ENCODE results near the gene APOO.
"Not testable (repeated sequence)": the region's sequence is repeated elsewhere in the genome, so short reads cannot be mapped to it uniquely, and the experiment has no call there.

APOO gene

DNA sequence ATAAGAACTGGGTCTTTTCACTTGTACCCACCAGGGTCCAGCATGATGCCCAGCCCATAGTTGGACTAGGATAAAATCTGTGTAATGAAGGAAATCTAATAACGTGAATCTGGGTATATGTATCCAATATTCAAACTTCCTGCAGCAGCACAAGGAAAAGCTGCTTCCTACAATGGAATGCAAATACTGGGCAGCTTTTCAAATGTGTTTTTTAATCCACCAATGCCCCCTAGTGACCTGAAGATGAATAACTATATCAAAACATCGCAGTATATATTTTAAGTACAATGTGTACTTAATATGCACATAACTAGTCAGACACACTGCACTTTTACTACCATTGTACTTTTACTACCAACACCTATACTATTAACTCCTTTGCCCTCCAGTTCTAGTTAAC is 5.3 kb downstream of the APOO start:
- no peak for DNase-seq (ENCODE audit: low read depth)

DNA sequence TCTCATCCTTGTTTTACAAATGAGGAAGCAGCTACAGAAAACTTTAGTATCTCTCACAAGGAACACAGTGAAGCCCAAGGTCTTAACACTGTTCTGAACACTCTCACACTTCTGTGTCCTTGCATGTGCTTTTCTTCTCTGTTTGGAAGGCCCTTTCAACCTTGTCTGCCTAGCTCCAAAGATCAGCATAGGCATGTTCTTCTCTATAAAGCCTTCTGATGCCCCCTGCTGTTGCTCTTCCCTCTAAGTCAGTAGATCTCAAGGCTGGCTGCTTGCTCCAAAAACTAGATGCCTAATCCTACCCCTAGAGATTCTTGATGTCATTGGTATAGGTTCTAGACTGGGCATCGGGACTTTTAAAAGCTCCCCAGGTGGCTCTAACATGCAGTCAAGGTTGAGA is 5.9 kb downstream of the APOO start:
- DNase-seq (ENCODE audit: low read depth) = no peak

GRCh38 chrX:23901060-23901459 is 6.7 kb downstream of the APOO start:
- no peak for DNase-seq (ENCODE audit: low read depth)

DNA sequence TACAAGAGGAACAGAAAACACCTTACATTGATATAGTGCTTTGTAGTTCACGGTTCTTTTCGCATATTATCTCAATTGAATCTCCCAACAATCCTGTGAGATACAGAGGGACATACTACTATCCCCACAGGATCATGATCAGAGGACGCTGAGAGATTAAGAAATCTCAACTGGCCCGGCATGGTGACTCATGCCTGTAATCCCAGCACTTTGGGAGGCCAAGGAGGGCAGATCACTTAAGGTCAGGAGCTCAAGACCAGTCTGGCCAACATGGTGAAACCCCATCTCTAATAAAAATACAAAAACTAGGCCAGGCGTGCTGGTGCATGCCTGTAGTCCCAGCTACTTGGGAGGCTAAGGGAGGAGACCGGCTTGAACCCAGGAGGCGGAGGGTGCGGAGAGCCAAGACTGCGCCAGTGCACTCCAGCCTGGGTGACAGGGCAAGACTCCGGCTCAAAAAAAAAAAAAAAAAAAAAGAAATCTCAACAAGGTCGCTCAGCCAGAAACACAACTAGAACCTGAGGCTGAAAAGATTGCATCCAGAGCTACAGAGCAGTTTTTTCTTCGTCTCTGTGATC is 7.4 kb downstream of the APOO start:
- DNase-seq (ENCODE audit: low read depth) = no peak

DNA sequence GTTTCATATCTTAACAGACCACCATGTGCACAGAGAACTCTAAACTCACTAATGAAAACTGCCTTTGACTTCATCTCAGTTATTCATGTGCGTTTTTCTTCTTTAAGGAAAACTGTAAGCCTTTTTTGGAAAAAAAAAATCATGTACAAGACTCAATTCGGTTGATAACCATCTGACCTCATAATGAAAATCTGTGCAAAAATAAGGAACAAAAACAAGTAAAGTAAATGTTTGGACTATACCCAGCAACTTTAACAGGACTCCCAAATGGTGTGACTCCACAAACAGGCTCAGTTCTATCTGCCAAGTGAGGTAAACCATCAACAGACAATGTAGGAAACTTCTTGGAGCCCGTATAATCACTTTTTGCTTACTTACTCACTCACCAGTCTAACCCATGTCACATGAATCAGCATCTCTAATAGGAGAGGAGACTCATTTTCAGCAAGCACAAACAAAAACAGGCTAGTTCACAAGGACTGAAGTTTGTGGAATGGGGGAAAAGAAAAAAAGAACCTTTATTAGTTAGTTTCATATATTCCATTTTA is 9.3 kb downstream of the APOO start:
- no peak for DNase-seq (ENCODE audit: low read depth)

- DNase-seq (ENCODE audit: low read depth) = no peak
Observed at GRCh38 chrX:23896981-23897380, 10.8 kb downstream of the APOO start.

DNA sequence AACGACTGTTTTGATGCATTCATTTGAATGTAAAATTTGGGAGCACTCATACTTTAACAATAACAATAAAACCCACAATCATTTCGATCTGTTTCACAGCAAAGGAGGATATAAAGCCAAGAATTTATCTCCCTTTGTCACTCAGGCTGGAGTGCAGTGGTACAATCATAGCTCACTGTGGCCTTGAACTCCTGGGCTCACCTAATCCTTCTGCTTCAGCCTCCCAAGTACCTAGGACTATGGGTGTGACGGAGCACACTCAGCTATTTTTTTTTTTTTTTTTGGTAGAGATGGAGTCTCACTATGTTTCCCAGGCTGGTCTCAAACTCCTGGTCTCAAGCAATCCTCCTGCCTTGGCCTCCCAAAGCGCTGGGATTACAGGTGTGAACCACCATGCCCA is 11.2 kb downstream of the APOO start:
- DNase-seq (ENCODE audit: low read depth) = not testable (repeated sequence)

- DNase-seq (ENCODE audit: low read depth) = not testable (repeated sequence)
Observed at GRCh38 chrX:23894993-23895392, 12.7 kb downstream of the APOO start.

DNA sequence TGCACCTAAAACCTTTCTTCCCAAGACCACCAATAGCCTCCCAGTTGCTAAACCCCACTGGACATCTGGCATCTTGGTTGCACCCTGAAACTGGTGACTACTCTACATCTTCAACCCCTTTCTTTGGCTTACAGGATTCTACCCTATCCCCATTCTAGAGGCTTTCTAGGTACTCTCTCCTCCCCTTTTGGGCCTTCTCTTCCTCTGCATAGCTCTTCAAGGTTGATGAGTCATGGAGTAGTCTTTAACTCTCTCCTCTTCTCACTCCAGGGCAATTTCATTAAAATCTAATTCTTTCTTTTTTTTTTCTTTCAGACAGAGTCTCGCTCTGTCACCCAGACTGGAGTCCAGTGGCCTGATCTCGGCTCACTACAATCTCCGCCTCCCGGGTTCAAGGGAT is 16.8 kb downstream of the APOO start:
- DNase-seq (ENCODE audit: low read depth) = no peak

DNA sequence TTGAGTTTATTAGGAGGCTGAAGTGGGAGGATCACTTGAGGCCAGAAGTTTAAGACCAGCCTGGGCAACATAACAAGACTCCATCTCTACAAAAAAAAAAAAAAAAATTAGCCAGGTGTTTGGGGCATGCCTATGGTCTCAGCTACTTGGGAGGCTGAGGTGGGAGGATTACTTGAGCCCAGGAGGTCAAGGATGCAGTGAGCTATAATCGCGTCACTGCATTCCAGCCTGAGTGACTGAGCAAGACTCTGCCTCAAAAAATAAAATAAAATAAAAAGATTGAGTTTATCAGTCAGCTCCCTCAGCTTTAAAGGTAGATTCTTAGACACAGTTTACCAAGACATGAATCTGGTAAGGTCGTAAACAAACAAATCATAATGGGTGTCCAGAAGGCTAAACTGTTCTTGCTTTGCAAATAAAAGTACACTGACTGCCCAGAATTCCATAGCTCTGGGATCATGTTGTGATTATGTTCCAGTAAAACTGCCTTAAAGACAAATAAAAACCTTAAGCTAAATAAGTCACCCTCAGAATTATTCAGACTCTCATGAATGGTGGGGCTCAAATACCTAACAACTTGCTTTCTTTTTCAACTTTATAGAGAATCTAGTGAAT is 18.7 kb downstream of the APOO start:
- no peak for DNase-seq (ENCODE audit: low read depth)

GRCh38 chrX:23887918-23888317 is 19.8 kb downstream of the APOO start:
- DNase-seq (ENCODE audit: low read depth) = no peak

- no peak for DNase-seq (ENCODE audit: low read depth)
Observed at GRCh38 chrX:23887451-23887850, 20.3 kb downstream of the APOO start.

DNA sequence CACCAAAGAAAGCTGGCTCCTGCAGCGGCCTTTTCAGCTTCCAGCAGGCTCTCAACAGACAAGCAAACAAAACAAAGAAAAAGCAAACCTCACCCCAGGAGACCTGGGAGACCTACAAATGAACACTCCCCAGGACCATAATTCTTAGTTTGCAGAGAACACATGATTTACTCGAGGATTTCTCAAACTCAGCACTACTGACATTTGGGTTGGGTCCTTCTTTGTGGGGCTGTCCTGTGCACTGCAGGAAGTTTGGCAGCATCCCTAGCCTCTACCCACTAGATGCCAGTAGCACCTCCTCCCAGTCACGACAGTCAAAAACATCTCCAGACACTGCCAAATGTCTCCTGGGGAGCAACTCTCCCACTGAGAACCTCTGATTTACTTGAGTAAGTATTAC is 21.9 kb downstream of the APOO start:
- DNase-seq (ENCODE audit: low read depth) = no peak

GRCh38 chrX:23884427-23885024 is 23.2 kb downstream of the APOO start:
- DNase-seq (ENCODE audit: low read depth) = no peak

DNA sequence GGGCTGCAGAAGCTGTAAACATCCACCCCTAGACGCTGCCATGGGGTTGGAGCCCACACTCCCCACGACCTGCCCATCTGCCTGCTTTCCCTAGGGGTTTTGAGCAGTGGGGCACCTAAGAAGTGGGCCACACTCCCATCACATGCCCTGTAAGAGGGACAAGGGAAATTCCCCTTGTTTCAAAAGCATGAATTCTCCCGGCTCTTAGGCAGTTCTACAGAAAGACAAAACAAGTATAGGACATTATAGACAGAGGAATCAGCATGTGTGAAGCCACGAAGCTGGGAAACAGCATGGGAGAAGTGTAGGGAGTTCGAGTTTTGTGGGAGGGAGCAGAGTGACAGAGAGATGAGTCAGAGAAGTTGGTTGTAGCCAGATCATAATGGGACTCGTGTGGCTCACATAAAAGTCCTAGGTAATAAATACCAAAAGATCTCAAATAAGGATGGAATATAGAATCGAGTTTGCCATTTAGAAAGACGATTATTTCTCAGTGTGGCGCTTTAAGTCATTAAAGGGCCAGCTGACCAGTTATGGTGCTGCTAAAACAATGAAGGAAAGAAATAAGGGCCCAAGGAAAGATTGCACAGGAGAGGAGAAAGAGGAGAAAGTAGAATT is 23.9 kb downstream of the APOO start:
- DNase-seq (ENCODE audit: low read depth) = no peak

GRCh38 chrX:23879380-23880090 is 28.2 kb downstream of the APOO start:
- DNase-seq (ENCODE audit: low read depth) = no peak

GRCh38 chrX:23871905-23872546 is 35.7 kb downstream of the APOO start:
- DNase-seq (ENCODE audit: low read depth) = no peak

DNA sequence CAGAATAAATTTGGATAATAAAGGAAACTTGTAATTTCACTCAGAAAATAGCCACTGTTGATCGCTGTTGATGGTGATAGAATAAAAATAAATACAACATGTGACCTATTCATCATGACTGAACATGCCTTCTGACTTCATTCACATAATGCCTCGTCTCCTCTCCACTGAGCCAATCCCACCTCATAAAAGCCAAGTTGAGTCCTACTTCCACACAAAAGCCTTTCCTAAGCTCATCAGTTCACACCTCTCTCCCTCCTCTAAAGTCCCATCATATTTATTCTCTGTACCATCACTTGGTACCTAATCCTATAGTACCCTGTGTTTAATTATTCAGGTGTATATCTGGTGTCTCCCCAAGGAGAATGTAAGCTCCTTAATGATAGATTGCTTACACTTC is 37.7 kb downstream of the APOO start:
- DNase-seq (ENCODE audit: low read depth) = no peak

GRCh38 chrX:23864742-23865326 is 42.9 kb downstream of the APOO start:
- DNase-seq (ENCODE audit: low read depth) = no peak

DNA sequence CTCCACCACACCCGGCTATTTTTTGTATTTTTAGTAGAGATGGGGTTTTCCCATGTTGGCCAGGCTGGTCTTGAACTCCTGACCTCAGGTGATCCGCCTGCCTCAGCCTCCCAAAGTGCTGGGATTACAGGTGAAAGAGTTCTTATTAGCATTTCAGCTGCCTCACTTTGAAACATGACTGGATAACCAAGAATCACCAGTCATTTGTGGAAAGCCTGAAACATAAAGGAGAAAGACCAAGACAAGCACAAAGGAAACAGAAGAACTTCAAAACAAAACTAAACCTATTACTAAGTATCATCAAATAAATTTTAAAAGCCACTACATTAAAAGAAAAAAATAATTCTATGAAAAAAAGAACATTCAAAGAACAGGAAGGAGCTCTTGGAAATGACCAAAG is 45.8 kb downstream of the APOO start:
- not testable (repeated sequence) for DNase-seq (ENCODE audit: low read depth)

- no peak for DNase-seq (ENCODE audit: low read depth)
Observed at GRCh38 chrX:23861215-23861896, 46.4 kb downstream of the APOO start.
